Rectal smooth muscle tissue (tissue), 1 donor: ENCODE data around the gene ZBTB7C.

Source experiments
- H3K27ac ChIP-seq: one replicate; pipeline ENCODE4 v1.7.0; 2013; ENCODE audit warnings: low read depth, low read length, inconsistent platforms
- H3K27me3 ChIP-seq: one replicate; pipeline ENCODE4 v1.7.0; 2013; ENCODE audit warnings: low read length; ENCODE audit not compliant: control insufficient read depth, insufficient read depth
- H3K36me3 ChIP-seq: one replicate; pipeline ENCODE4 v1.7.0; 2013; ENCODE audit warnings: low read length; ENCODE audit not compliant: control insufficient read depth, insufficient read depth
- H3K4me1 ChIP-seq: one replicate; pipeline ENCODE4 v1.7.0; 2013; ENCODE audit warnings: low read length; ENCODE audit not compliant: control insufficient read depth, insufficient read depth
- H3K4me3 ChIP-seq: one replicate; pipeline ENCODE4 v1.7.0; 2013; ENCODE audit warnings: low read length
- H3K9ac ChIP-seq: one replicate; pipeline ENCODE4 v1.7.0; 2013; ENCODE audit warnings: low read length

The ZBTB7C gene

DNA sequence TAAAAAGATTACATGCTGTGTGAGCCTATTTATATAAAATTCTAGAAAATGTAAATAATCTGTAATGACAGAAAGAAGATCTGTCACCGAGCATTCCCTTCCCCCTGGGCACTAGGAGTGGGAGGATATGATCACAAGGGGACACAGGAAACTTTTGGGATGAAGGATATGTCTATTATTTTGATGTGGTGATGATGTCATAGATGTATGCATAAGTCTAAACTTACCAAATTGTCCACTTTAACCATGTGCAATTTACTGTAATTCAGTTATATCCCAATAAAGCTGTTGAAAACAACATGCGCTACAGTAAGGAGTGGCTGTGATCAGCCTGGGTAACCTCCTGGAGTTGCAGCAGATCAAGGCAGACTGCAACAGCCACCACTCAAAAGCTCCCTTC, 148.9 kb downstream of the ZBTB7C start:
- H3K36me3 ChIP-seq, result no peaks in the 10 kb centered on the region
- no peak overlapping the region for H3K4me3 ChIP-seq
- H3K9ac ChIP-seq, result no peak overlapping the region
- H3K27me3 ChIP-seq, result no peaks in the 10 kb centered on the region
- no peaks in the 10 kb centered on the region for H3K4me1 ChIP-seq
- no peak overlapping the region for H3K27ac ChIP-seq

DNA sequence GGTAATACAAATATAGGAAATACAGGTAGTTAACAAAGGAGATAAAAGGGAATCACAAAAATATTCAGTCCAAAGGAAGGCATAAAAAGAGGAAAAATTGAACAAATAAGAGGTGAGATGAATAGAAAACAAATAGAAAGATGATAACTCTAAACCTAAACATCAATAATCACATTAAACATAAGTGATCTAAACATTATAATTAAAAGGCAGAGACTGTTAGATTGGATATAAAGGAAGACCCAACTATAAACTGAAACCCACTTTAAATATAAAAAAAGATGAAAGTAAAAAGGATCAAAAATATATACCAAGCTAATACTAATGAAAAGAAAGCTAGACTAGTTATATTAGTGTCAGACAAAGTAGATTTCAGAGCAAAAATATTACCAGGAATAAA, 152.3 kb downstream of the ZBTB7C start:
- Histone ChIP-seq H3K4me1 (no peaks in the 10 kb centered on the region), H3K27ac (no peak overlapping the region), H3K9ac (no peak overlapping the region), H3K27me3 (no peaks in the 10 kb centered on the region), H3K4me3 (no peak overlapping the region), H3K36me3 (no peaks in the 10 kb centered on the region)

DNA sequence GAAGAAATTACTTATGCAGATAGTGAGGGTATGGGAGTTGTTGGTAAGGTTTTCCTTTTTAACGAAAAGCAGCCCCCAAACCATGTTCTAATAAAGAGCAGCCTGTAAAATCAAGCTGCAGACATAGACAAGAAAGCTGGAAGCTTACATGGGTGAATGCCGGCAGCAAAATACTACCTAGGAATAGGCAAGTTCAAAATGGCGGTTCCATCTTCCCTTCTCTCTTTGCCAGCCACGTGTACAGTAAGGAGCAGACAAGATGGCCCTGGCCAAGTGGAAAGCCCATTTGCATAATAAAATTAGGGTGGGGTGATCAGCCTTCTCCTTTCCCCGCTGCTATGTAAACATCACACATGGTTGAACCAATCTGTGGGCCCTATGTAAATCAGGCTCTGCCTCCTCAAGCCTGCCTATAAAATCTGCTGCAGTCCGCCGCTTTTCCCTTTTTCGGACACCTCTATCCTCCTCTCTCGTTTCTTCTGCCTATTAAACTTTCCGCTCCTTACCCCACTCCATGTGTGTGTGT, 155.0 kb downstream of the ZBTB7C start:
- Histone ChIP-seq H3K9ac (no peak overlapping the region), H3K4me1 (no peaks in the 10 kb centered on the region), H3K27ac (no peak overlapping the region), H3K4me3 (no peak overlapping the region), H3K27me3 (no peaks in the 10 kb centered on the region), H3K36me3 (no peaks in the 10 kb centered on the region)

DNA sequence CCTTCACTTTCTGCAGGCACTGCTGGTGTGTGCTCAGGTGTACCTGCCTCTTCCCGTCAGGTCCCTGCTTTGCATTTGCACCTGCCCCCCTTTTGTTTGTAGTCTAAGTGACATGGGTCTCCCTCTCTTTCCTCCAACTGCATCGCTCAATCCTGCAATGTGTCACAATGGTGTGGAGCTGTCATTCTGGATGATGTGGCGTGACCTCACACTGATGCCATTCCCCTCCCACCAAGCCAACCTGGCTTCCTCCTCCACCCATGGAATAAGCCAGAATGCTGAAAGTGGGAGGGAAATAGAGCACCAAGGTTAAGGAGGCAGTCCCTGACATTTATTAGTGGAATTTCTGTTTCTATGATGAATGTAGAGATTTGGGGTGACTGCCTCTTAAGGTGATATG, 156.7 kb downstream of the ZBTB7C start:
- Histone ChIP-seq H3K9ac (no peak overlapping the region), H3K27ac (no peak overlapping the region), H3K4me3 (no peak overlapping the region), H3K27me3 (no peaks in the 10 kb centered on the region), H3K36me3 (no peaks in the 10 kb centered on the region), H3K4me1 (no peaks in the 10 kb centered on the region)

DNA sequence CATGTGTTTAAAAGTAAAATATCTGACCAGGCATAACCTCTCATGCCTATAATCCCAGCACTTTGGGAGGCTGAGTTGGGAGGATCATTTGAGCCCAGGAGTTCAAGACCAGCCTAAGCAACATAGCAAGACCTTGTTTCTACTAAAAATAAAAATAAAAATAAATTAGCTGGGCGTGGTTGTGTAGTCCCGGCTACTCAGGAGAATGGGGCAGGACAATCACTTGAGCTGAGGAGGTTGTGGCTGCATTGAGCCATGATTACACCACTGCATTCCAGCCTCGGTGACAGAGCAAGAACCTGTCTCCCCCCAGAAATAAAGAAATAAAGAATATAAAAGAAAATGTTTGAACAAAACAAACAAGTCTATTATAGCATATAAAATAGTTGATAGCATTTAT, 158.3 kb downstream of the ZBTB7C start:
- no peaks in the 10 kb centered on the region for H3K36me3 ChIP-seq
- H3K27me3 ChIP-seq, result no peaks in the 10 kb centered on the region
- no peak overlapping the region for H3K4me3 ChIP-seq
- H3K9ac ChIP-seq, result no peak overlapping the region
- H3K4me1 ChIP-seq, result no peaks in the 10 kb centered on the region
- H3K27ac ChIP-seq, result no peak overlapping the region

DNA sequence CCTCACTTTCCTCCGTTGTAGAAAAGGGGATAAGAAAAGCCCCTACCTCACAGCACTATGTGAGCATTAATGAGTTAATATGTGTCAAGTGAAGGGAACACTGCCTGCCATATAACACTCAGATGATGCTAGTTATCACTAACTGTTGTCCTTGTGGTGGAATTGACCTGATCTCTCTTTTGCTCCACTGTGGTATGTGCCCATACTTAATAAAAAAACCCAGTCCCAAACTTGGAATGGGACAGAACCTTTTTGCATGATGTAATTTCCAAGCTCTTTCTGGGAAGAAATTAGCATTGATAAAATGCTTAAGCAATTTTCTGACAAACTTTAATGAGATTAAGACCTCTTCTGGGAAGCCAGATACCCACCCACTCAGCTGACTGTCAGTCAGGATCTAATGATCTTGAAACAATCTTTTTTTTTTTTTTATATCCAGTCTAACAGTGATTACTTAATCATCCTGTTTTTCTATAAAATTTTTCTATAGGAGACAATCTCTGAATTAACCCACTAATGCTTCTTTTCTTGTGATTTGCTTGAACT, 158.7 kb downstream of the ZBTB7C start:
- no peaks in the 10 kb centered on the region for H3K36me3 ChIP-seq
- H3K27ac ChIP-seq, result no peak overlapping the region
- no peak overlapping the region for H3K4me3 ChIP-seq
- H3K9ac ChIP-seq, result no peak overlapping the region
- no peaks in the 10 kb centered on the region for H3K27me3 ChIP-seq
- no peaks in the 10 kb centered on the region for H3K4me1 ChIP-seq

DNA sequence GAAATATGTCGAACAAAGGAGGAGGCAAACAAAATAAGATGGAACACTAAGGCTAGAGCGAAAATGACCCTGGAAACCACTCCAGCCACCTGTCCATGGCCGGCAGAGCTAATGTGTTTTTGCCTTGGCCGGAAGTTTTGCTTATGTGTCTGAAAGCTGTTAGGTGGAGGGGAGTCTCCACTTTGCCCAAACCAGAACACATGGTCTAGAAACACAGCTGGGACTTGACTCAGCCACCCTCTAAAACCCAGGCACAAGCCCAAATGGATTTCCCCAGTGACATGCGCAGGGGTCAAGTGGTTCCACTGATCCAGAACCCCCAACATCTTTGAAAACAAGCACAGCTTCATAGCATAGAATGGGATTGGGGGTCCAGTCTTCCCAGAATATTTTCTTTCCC, 159.3 kb downstream of the ZBTB7C start:
- no peaks in the 10 kb centered on the region for H3K4me1 ChIP-seq
- H3K9ac ChIP-seq, result no peak overlapping the region
- no peak overlapping the region for H3K27ac ChIP-seq
- no peak overlapping the region for H3K4me3 ChIP-seq
- H3K27me3 ChIP-seq, result no peaks in the 10 kb centered on the region
- no peaks in the 10 kb centered on the region for H3K36me3 ChIP-seq

DNA sequence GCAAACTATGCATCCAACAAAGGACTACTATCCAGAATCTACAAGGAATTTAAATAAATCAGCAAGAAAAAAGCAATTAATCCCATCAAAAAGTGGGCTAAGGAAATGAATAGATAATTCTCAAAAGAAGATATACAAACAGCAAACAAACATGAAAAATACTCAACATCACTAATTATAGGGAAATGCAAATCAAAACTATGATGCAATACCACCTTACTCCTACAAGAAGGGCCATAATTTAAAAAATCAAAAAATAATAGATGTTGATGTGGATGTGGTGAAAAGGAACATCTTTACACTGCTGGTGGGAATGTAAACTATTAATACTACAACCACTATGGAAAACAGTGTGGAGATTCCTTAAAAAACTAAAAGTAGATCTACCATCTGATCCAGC, 164.7 kb downstream of the ZBTB7C start:
- Histone ChIP-seq H3K4me3 (no peak overlapping the region), H3K27me3 (no peaks in the 10 kb centered on the region), H3K9ac (no peak overlapping the region), H3K4me1 (no peaks in the 10 kb centered on the region), H3K36me3 (no peaks in the 10 kb centered on the region), H3K27ac (no peak overlapping the region)

DNA sequence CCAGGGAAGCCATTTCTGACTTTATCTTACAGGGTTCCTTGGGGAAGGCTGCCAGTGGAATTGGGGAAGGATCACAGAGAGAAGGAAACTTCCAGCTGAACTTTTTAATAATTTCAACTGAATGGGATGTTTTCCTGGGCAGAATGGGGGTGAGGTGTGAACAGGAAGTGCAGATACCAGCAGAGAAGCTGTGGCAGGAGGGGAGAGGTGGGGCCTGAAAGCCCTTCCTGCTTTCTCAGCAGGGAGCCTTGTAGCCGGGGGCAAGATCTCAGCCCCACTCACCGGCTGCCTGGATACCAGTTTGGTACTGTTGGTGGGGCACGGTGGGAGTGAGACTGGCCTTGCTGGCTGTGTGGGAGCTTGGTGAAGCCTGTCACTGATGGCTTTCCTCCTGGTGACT, 170.5 kb downstream of the ZBTB7C start:
- Histone ChIP-seq H3K9ac (no peak overlapping the region), H3K4me1 (no peaks in the 10 kb centered on the region), H3K27me3 (no peaks in the 10 kb centered on the region), H3K4me3 (no peak overlapping the region), H3K27ac (no peak overlapping the region), H3K36me3 (no peaks in the 10 kb centered on the region)

DNA sequence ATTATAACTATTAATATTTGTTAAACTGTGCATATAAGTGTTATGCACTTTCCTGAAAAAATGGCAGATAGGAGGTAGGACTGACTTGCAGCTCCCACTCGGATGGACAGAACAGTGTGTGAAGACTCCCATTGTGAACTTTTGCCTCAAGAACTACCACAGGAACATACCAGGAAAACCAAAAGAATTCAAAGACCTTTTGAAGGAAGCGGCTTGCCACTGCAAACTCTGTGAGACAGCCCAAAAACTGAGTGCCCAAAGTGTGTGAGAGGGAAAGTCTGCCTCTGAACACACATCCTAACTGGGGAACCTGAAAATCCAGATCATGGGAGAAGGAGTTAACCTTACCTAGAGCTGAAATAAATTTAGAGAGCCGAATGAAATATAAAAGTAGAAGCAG, 171.0 kb downstream of the ZBTB7C start:
- Histone ChIP-seq H3K36me3 (no peaks in the 10 kb centered on the region), H3K27me3 (no peaks in the 10 kb centered on the region), H3K9ac (no peak overlapping the region), H3K4me1 (no peaks in the 10 kb centered on the region), H3K27ac (no peak overlapping the region), H3K4me3 (no peak overlapping the region)

DNA sequence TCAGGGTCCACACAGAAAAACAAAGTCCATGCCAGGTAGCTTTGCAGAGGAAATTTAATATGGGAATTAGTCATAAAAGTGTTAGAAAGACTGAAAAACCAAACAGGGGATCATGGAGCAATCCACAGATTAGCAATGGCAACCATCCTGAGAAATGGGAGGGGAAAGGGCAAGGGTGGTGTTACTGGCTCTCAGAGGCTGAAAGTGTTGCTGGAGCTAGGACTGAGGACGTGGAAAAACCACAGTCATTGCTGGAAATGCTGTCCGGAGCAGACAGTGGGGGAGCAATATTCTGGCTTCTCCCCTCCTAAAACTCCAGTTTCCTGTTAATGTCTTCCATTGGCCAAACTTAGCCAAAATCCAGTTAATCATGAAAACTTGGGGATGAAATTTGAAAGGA, 172.4 kb downstream of the ZBTB7C start:
- H3K36me3 ChIP-seq, result no peaks in the 10 kb centered on the region
- H3K9ac ChIP-seq, result no peak overlapping the region
- H3K27me3 ChIP-seq, result no peaks in the 10 kb centered on the region
- no peak overlapping the region for H3K27ac ChIP-seq
- H3K4me3 ChIP-seq, result no peak overlapping the region
- no peaks in the 10 kb centered on the region for H3K4me1 ChIP-seq

DNA sequence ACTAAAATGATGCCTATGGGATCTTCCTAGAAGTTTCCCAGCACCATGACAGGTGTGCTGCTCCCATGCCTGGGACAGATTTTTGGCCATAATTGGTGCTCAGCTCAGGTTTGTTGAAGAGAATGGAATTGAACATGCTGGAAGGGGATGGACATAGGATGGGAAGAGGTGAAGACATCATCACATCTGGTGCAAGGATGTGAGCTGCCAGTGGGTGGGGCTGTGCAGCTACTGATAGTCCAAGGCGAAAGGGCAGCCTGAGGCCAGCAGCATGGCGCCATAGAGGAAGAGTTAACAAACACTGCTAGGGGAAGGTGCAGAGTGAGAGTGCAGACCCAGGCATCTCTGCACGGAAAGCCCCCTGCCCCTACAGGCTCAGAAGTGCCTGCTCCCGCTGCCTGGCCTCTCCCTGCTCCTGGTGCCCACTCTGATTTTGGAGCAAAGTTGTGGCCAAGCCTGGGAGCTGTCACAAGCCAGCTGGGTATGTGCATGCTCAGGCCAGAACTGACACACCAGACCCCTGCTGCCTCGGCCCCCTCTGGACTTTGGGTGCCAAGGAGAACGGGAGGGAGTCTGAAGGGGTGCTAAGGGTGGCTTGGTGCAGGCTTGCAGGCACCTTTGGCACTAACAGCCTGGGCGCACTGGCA, 178.6 kb downstream of the ZBTB7C start:
- H3K27ac ChIP-seq, result no peak overlapping the region
- no peak overlapping the region for H3K4me3 ChIP-seq
- no peaks in the 10 kb centered on the region for H3K4me1 ChIP-seq
- H3K27me3 ChIP-seq, result no peaks in the 10 kb centered on the region
- no peaks in the 10 kb centered on the region for H3K36me3 ChIP-seq
- H3K9ac ChIP-seq, result no peak overlapping the region

DNA sequence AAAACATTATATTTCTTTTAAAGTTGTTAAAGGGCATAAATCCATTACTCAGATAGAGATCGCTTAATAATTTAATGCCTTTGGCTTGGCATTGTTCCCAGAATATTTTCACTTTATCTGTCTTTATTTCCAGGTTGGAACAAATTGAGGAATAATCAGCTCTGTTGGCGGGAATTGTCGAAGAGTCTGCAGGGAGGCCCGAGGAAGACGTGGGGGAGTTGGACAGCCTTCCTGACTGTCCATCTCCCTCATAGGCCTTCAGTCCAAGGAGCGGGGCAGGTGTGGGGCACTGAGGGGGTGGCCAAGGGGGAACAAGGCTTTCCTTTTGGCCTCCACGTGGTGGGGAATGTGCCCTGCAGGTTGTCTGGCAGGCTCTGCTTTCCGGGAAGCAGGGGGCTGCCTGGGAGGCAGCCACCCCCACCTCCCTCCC, 179.6 kb downstream of the ZBTB7C start:
- Histone ChIP-seq H3K36me3 (no peaks in the 10 kb centered on the region), H3K4me1 (no peaks in the 10 kb centered on the region), H3K27ac (no peak overlapping the region)

More for the DNA sequence above, 179.6 kb downstream of the ZBTB7C start:
- Histone ChIP-seq H3K4me3 (no peak overlapping the region), H3K9ac (no peak overlapping the region), H3K27me3 (no peaks in the 10 kb centered on the region)
